ENCODE results near the gene RAD51B. TPM values are rescaled to one million over a fixed set of nuclear protein-coding genes. Genes with fewer than 3 reads are reported as not detected.

Gene RAD51B
- total RNA-seq, 2 donors from 2014 or later: 37.0 to 49.7 TPM

GRCh38 chr14:68637106-68638021 lies 817.8 kb downstream of the RAD51B start:
- H3K36me3 Mint-ChIP-seq (ENCODE audit: low read depth): no peaks in the 10 kb centered on the region
- H3K4me1 Mint-ChIP-seq: no peaks in the 10 kb centered on the region
- H3K27me3 Mint-ChIP-seq: no peaks in the 10 kb centered on the region
- no peak overlapping the region for H3K4me3 Mint-ChIP-seq
- no peak overlapping the region for H3K27ac Mint-ChIP-seq
- H3K9me3 Mint-ChIP-seq: peaks cover 7% of the 10 kb centered on the region
- ATAC-seq (replicated peaks): no peak

- peaks cover 7% of the 10 kb centered on the region for H3K9me3 Mint-ChIP-seq
- H3K4me1 Mint-ChIP-seq: no peaks in the 10 kb centered on the region
- no peaks in the 10 kb centered on the region for H3K27me3 Mint-ChIP-seq
- H3K36me3 Mint-ChIP-seq (ENCODE audit: low read depth): no peaks in the 10 kb centered on the region
- H3K4me3 Mint-ChIP-seq: no peak overlapping the region
- no peak overlapping the region for H3K27ac Mint-ChIP-seq
- no peak for ATAC-seq (replicated peaks)
Observed at GRCh38 chr14:68638141-68638999, 818.8 kb downstream of the RAD51B start.

- H3K4me1 Mint-ChIP-seq: no peaks in the 10 kb centered on the region
- H3K27ac Mint-ChIP-seq: no peak overlapping the region
- no peaks in the 10 kb centered on the region for H3K27me3 Mint-ChIP-seq
- H3K36me3 Mint-ChIP-seq (ENCODE audit: low read depth): no peaks in the 10 kb centered on the region
- no peak overlapping the region for H3K4me3 Mint-ChIP-seq
- no peak for ATAC-seq (replicated peaks)
- H3K9me3 Mint-ChIP-seq: peaks cover 7% of the 10 kb centered on the region
Observed at GRCh38 chr14:68639000-68639757, 819.6 kb downstream of the RAD51B start.

GRCh38 chr14:68639758-68640574 lies 820.4 kb downstream of the RAD51B start:
- Mint-ChIP-seq H3K36me3 (ENCODE audit: low read depth) (no peaks in the 10 kb centered on the region), H3K4me3 (no peak overlapping the region), H3K27ac (no peak overlapping the region), H3K27me3 (no peaks in the 10 kb centered on the region), H3K4me1 (no peaks in the 10 kb centered on the region), H3K9me3 (peaks cover 7% of the 10 kb centered on the region)
- no peak for ATAC-seq (replicated peaks)

GRCh38 chr14:68643673-68644072 lies 824.1 kb downstream of the RAD51B start:
- no peaks in the 10 kb centered on the region for H3K4me1 Mint-ChIP-seq
- H3K27ac Mint-ChIP-seq: peak overlapping the region; percentile 8
- H3K36me3 Mint-ChIP-seq (ENCODE audit: low read depth): no peaks in the 10 kb centered on the region
- no peaks in the 10 kb centered on the region for H3K27me3 Mint-ChIP-seq
- H3K4me3 Mint-ChIP-seq: no peak overlapping the region
- no peak for ATAC-seq (replicated peaks)
- H3K9me3 Mint-ChIP-seq: peaks cover 7% of the 10 kb centered on the region

GRCh38 chr14:68644101-68644500 lies 824.5 kb downstream of the RAD51B start:
- no peaks in the 10 kb centered on the region for H3K4me1 Mint-ChIP-seq
- no peak overlapping the region for H3K4me3 Mint-ChIP-seq
- no peaks in the 10 kb centered on the region for H3K36me3 Mint-ChIP-seq (ENCODE audit: low read depth)
- no peak for ATAC-seq (replicated peaks)
- peaks cover 7% of the 10 kb centered on the region for H3K9me3 Mint-ChIP-seq
- no peaks in the 10 kb centered on the region for H3K27me3 Mint-ChIP-seq
- peak overlapping the region; percentile 8 for H3K27ac Mint-ChIP-seq

- Mint-ChIP-seq H3K4me1 (no peaks in the 10 kb centered on the region), H3K27me3 (no peaks in the 10 kb centered on the region), H3K36me3 (ENCODE audit: low read depth) (no peaks in the 10 kb centered on the region), H3K4me3 (no peak overlapping the region), H3K27ac (no peak overlapping the region), H3K9me3 (peaks cover 5% of the 10 kb centered on the region)
- ATAC-seq (replicated peaks): no peak
Observed at GRCh38 chr14:68645371-68645770, 825.8 kb downstream of the RAD51B start.

- ATAC-seq (replicated peaks): no peak
- Mint-ChIP-seq H3K27ac (no peak overlapping the region), H3K4me3 (no peak overlapping the region), H3K4me1 (peaks cover 5% of the 10 kb centered on the region), H3K27me3 (no peaks in the 10 kb centered on the region), H3K9me3 (no peaks in the 10 kb centered on the region), H3K36me3 (ENCODE audit: low read depth) (no peaks in the 10 kb centered on the region)
Observed at GRCh38 chr14:68649476-68650189, 830.1 kb downstream of the RAD51B start.

GRCh38 chr14:68650404-68650994 lies 830.9 kb downstream of the RAD51B start:
- H3K27me3 Mint-ChIP-seq: no peaks in the 10 kb centered on the region
- H3K27ac Mint-ChIP-seq: peak overlapping the region; percentile 58
- H3K4me1 Mint-ChIP-seq: peaks cover 5% of the 10 kb centered on the region
- no peaks in the 10 kb centered on the region for H3K9me3 Mint-ChIP-seq
- no peaks in the 10 kb centered on the region for H3K36me3 Mint-ChIP-seq (ENCODE audit: low read depth)
- ATAC-seq (replicated peaks): no peak
- H3K4me3 Mint-ChIP-seq: no peak overlapping the region

- H3K4me1 Mint-ChIP-seq: peaks cover 5% of the 10 kb centered on the region
- H3K36me3 Mint-ChIP-seq (ENCODE audit: low read depth): no peaks in the 10 kb centered on the region
- H3K27ac Mint-ChIP-seq: no peak overlapping the region
- H3K27me3 Mint-ChIP-seq: no peaks in the 10 kb centered on the region
- H3K4me3 Mint-ChIP-seq: no peak overlapping the region
- H3K9me3 Mint-ChIP-seq: no peaks in the 10 kb centered on the region
- no peak for ATAC-seq (replicated peaks)
Observed at GRCh38 chr14:68651075-68651474, 831.5 kb downstream of the RAD51B start.

GRCh38 chr14:68651652-68652432 lies 832.3 kb downstream of the RAD51B start:
- no peaks in the 10 kb centered on the region for H3K36me3 Mint-ChIP-seq (ENCODE audit: low read depth)
- no peaks in the 10 kb centered on the region for H3K27me3 Mint-ChIP-seq
- no peak overlapping the region for H3K4me3 Mint-ChIP-seq
- peaks cover 5% of the 10 kb centered on the region for H3K4me1 Mint-ChIP-seq
- H3K9me3 Mint-ChIP-seq: no peaks in the 10 kb centered on the region
- peak overlapping the region; percentile 21 for H3K27ac Mint-ChIP-seq
- ATAC-seq (replicated peaks): no peak

- peaks cover 5% of the 10 kb centered on the region for H3K4me1 Mint-ChIP-seq
- H3K27ac Mint-ChIP-seq: peak overlapping the region; percentile 21
- no peak for ATAC-seq (replicated peaks)
- H3K36me3 Mint-ChIP-seq (ENCODE audit: low read depth): no peaks in the 10 kb centered on the region
- H3K27me3 Mint-ChIP-seq: no peaks in the 10 kb centered on the region
- no peak overlapping the region for H3K4me3 Mint-ChIP-seq
- no peaks in the 10 kb centered on the region for H3K9me3 Mint-ChIP-seq
Observed at GRCh38 chr14:68652433-68652690, 832.8 kb downstream of the RAD51B start.

Data from activated T-helper 17 cell treated with anti-CD3 and anti-CD28 coated beads, Interleukin-2, amount 50 U/mL, for 72 hours (primary cell).